MM.1S (cell line): ENCODE results near the gene NAMPT.
"Not testable (repeated sequence)": the region's sequence is repeated elsewhere in the genome, so short reads cannot be mapped to it uniquely, and the experiment has no call there.

Source experiments
- DNase-seq: peaks from one replicate; pipeline ENCODE4 v3.0.0-alpha.2; 2015
- H2AFZ ChIP-seq: fragments of 300-600 bp; sonication (generic); 2 replicates; pipeline ENCODE4 v1.6.0; 2016; ENCODE audit warnings: antibody characterized with exemption, low read length
- H3F3A ChIP-seq: fragments of 300-600 bp; sonication (generic); 2 replicates; pipeline ENCODE4 v1.6.1; 2016; ENCODE audit warnings: mild to moderate bottlenecking, antibody characterized with exemption, low read length, moderate library complexity, mixed read lengths; ENCODE audit not compliant: insufficient read depth
- H3K27ac ChIP-seq: fragments of 300-600 bp; sonication (generic); 2 replicates; pipeline ENCODE4 v1.5.1; 2016; ENCODE audit warnings: mild to moderate bottlenecking, low read length
- H3K27me3 ChIP-seq: fragments of 300-600 bp; sonication (generic); replicated peaks from 2 replicates; pipeline ENCODE4 v1.6.0; 2016; ENCODE audit warnings: low read length; ENCODE audit not compliant: insufficient read depth
- H3K36me3 ChIP-seq: fragments of 300-600 bp; sonication (generic); replicated peaks from 2 replicates; pipeline ENCODE4 v1.6.1; 2016; ENCODE audit warnings: mild to moderate bottlenecking, low read length, mixed read lengths; ENCODE audit not compliant: insufficient read depth
- H3K4me1 ChIP-seq: fragments of 300-600 bp; sonication (generic); 2 replicates; pipeline ENCODE4 v1.6.1; 2016; ENCODE audit warnings: low read length, mixed read lengths
- H3K4me2 ChIP-seq: fragments of 300-600 bp; sonication (generic); 2 replicates; pipeline ENCODE4 v1.6.0; 2016; ENCODE audit warnings: low read depth, low read length
- H3K4me3 ChIP-seq: fragments of 300-600 bp; sonication (generic); 2 replicates; pipeline ENCODE4 v1.5.1; 2016; ENCODE audit warnings: low read length, mixed read lengths
- H3K79me2 ChIP-seq: fragments of 300-600 bp; sonication (generic); 2 replicates; pipeline ENCODE4 v1.6.1; 2016; ENCODE audit warnings: mixed run types, low read length, mixed read lengths
- H3K9ac ChIP-seq: fragments of 300-600 bp; sonication (generic); 2 replicates; pipeline ENCODE4 v1.6.1; 2016; ENCODE audit warnings: low read length, mixed read lengths
- H3K9me2 ChIP-seq: fragments of 300-600 bp; sonication (generic); replicated peaks from 2 replicates; pipeline ENCODE4 v1.6.1; 2016; ENCODE audit warnings: mild to moderate bottlenecking, low read length, mixed read lengths; ENCODE audit not compliant: insufficient read depth
- H3K9me3 ChIP-seq: fragments of 300-600 bp; sonication (generic); replicated peaks from 2 replicates; pipeline ENCODE4 v1.6.1; 2016; ENCODE audit warnings: mild to moderate bottlenecking, low read length, mixed read lengths; ENCODE audit not compliant: insufficient read depth
- H4K20me1 ChIP-seq: fragments of 300-600 bp; sonication (generic); 2 replicates; pipeline ENCODE4 v1.6.1; 2016; ENCODE audit warnings: mild to moderate bottlenecking, low read length, moderate library complexity, mixed read lengths; ENCODE audit not compliant: insufficient read depth
- EZH2 ChIP-seq: fragments of 300-600 bp; sonication (generic); optimal IDR thresholded peaks from 2 replicates; pipeline ENCODE3; 2017; ENCODE audit warnings: low read depth, mild to moderate bottlenecking, antibody characterized with exemption, low read length, mixed read lengths
- EZH2phosphoT487 ChIP-seq: fragments of 300-600 bp; sonication (generic); IDR thresholded peaks from 2 replicates; pipeline ENCODE4 v1.6.1; 2018; ENCODE audit warnings: antibody characterized with exemption, low read length
- TF ChIP-seq, protein P1 (sequence below): fragments of 300-600 bp; sonication (generic); IDR thresholded peaks from 2 replicates; pipeline ENCODE4 v1.5.1; 2016; ENCODE audit warnings: antibody characterized with exemption, low read length, mixed read lengths

The NAMPT gene

DNA sequence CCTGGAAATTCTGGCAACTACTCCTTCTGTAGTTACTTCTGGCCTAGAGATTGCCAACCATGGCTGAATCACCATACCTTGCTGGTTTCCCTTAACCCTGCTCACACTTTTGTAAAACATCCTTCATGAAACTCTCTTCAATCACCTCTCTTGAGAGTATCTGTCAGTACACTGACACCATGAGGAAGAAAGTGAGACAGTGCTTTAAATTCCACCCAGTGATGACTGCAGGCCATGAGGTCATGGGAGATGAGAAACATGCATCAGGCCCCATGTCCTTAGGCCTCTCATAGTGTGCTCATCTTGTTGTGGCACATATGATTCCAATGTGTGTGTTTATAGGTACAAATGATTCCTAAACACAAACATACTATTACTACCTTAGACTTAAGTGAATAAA is 24.6 kb upstream of the NAMPT start:
- Histone ChIP-seq H2AFZ (no peak overlapping the region), H3K36me3 (no peaks in the 10 kb centered on the region), H3K79me2 (no peaks in the 10 kb centered on the region), H3K27me3 (no peaks in the 10 kb centered on the region), H3K4me1 (no peaks in the 10 kb centered on the region), H3K4me2 (no peak overlapping the region), H4K20me1 (no peaks in the 10 kb centered on the region), H3K9me3 (no peaks in the 10 kb centered on the region), H3K9ac (no peak overlapping the region), H3F3A (no peaks in the 10 kb centered on the region), H3K4me3 (no peak overlapping the region), H3K9me2 (no peaks in the 10 kb centered on the region), H3K27ac (no peak overlapping the region)
- TF ChIP-seq, protein P1, sequence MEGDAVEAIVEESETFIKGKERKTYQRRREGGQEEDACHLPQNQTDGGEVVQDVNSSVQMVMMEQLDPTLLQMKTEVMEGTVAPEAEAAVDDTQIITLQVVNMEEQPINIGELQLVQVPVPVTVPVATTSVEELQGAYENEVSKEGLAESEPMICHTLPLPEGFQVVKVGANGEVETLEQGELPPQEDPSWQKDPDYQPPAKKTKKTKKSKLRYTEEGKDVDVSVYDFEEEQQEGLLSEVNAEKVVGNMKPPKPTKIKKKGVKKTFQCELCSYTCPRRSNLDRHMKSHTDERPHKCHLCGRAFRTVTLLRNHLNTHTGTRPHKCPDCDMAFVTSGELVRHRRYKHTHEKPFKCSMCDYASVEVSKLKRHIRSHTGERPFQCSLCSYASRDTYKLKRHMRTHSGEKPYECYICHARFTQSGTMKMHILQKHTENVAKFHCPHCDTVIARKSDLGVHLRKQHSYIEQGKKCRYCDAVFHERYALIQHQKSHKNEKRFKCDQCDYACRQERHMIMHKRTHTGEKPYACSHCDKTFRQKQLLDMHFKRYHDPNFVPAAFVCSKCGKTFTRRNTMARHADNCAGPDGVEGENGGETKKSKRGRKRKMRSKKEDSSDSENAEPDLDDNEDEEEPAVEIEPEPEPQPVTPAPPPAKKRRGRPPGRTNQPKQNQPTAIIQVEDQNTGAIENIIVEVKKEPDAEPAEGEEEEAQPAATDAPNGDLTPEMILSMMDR, result no peak
- TF ChIP-seq EZH2 (no peak), EZH2phosphoT487 (no peak)
- no peak for DNase-seq

DNA sequence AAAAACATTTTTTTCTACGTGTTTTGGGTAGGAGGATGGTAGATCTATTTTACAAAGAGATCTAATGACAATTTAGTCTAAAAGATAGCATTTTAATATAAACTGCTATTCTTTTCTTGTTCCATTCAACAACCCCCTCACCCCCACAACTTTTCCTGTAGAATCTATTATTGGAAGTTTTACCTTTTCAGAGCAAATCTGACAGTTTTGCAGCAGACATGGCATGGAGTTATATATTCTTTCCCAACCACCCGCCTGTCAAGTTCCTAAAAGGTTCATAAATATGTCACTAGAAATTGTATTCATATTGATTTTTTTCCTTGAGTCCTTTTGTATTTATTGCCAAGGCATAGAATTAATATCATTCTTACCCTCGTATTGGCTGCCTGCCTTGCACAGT is 21.5 kb upstream of the NAMPT start:
- Histone ChIP-seq H3F3A (no peaks in the 10 kb centered on the region), H3K4me1 (no peaks in the 10 kb centered on the region), H3K79me2 (no peaks in the 10 kb centered on the region), H3K9me2 (no peaks in the 10 kb centered on the region), H3K27ac (no peak overlapping the region), H4K20me1 (no peaks in the 10 kb centered on the region), H3K4me2 (no peak overlapping the region), H3K4me3 (no peak overlapping the region), H3K9ac (no peak overlapping the region), H3K27me3 (no peaks in the 10 kb centered on the region), H3K9me3 (no peaks in the 10 kb centered on the region), H3K36me3 (no peaks in the 10 kb centered on the region), H2AFZ (no peak overlapping the region)
- TF ChIP-seq, protein P1, result no peak
- TF ChIP-seq EZH2phosphoT487, result no peak
- no peak for TF ChIP-seq EZH2
- no peak for DNase-seq

DNA sequence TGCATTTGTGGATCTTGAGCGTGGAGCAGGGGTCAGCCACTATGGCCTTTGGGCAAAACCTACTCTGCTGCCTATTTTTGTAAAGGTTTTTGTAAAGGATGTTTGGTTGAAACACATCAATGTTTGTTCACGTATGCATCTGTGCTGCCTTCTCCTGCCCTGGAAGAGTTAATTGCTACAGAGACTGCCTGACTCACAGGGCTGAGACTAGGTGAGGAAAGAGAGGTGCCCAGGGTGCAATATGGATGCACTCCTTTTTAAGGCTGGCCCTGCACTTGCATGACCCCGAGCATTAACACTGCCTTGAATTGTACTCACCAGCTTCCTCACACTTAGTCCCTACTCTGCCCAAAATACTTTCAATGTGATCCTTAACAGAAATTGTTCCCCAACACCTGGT is 20.9 kb upstream of the NAMPT start:
- Histone ChIP-seq H2AFZ (no peak overlapping the region), H3K9me3 (no peaks in the 10 kb centered on the region), H3K27me3 (no peaks in the 10 kb centered on the region), H3K4me3 (no peak overlapping the region), H3K4me2 (no peak overlapping the region), H3K9me2 (no peaks in the 10 kb centered on the region), H3F3A (no peaks in the 10 kb centered on the region), H3K4me1 (no peaks in the 10 kb centered on the region), H3K9ac (no peak overlapping the region), H3K79me2 (no peaks in the 10 kb centered on the region), H4K20me1 (no peaks in the 10 kb centered on the region), H3K36me3 (no peaks in the 10 kb centered on the region), H3K27ac (no peak overlapping the region)
- no peak for DNase-seq
- TF ChIP-seq EZH2, result no peak

DNA sequence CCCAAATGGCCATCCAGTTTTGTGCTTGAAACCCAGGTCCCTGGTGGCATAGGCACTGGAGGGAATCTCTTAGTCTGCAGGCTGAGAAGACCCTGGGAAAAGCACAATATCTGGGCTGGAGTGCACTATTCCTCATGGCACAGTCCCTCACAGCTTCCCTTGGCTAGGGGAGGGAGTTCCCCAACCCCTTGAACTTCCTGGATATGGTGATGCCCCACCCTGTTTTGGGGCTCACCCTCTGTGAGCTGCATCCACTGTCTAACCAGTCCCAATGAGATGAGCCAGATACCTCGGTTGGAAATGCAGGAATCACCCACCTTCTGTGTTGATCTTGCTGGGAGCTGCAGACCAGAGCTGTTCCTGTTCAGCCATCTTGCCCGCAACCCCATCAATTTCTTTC is 19.8 kb upstream of the NAMPT start:
- no peak for DNase-seq
- no peaks in the 10 kb centered on the region for H3F3A ChIP-seq
- no peaks in the 10 kb centered on the region for H3K36me3 ChIP-seq
- H2AFZ ChIP-seq, result no peak overlapping the region
- no peak for TF ChIP-seq EZH2phosphoT487
- no peaks in the 10 kb centered on the region for H3K79me2 ChIP-seq
- H3K4me3 ChIP-seq, result no peak overlapping the region
- H3K4me2 ChIP-seq, result no peak overlapping the region
- no peaks in the 10 kb centered on the region for H3K9me3 ChIP-seq
- no peaks in the 10 kb centered on the region for H3K27me3 ChIP-seq
- H3K4me1 ChIP-seq, result no peaks in the 10 kb centered on the region
- no peak overlapping the region for H3K9ac ChIP-seq
- no peak overlapping the region for H3K27ac ChIP-seq
- no peaks in the 10 kb centered on the region for H3K9me2 ChIP-seq
- no peaks in the 10 kb centered on the region for H4K20me1 ChIP-seq

DNA sequence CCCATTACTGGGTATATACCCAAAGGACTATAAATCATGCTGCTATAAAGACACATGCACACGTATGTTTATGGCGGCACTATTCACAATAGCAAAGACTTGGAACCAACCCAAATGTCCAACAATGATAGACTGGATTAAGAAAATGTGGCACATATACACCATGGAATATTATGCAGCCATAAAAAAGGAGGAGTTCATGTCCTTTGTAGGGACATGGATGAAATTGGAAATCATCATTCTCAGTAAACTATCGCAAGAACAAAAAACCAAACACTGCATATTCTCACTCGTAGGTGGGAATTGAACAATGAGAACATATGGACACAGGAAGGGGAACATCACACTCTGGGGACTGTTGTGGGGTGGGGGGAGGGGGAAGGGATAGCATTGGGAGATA is 13.8 kb upstream of the NAMPT start:
- H3K9me2 ChIP-seq, H3K9me3 ChIP-seq, H3K27me3 ChIP-seq, H3K27ac ChIP-seq, DNase-seq, H3K79me2 ChIP-seq, H3F3A ChIP-seq, H3K36me3 ChIP-seq, H3K4me1 ChIP-seq, H3K4me2 ChIP-seq, H4K20me1 ChIP-seq, H2AFZ ChIP-seq, H3K9ac ChIP-seq, H3K4me3 ChIP-seq: not testable (repeated sequence)

DNA sequence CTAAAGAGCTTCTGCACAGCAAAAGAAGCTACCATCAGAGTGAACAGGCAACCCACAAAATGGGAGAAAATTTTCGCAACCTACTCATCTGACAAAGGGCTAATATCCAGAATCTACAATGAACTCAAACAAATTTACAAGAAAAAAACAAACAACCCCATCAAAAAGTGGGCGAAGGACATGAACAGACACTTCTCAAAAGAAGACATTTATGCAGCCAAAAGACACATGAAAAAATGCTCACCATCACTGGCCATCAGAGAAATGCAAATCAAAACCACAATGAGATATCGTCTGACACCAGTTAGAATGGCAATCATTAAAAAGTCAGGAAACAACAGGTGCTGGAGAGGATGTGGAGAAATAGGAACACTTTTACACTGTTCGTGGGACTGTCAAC is 13.4 kb upstream of the NAMPT start:
- not testable (repeated sequence) for H3K27me3 ChIP-seq, H4K20me1 ChIP-seq, H3K79me2 ChIP-seq, H2AFZ ChIP-seq, H3K9me3 ChIP-seq, H3F3A ChIP-seq, H3K36me3 ChIP-seq, H3K4me1 ChIP-seq, H3K27ac ChIP-seq, DNase-seq, H3K9me2 ChIP-seq, H3K4me2 ChIP-seq, H3K4me3 ChIP-seq, H3K9ac ChIP-seq
